NOMO-1 treated with DMSO at 0.1 percent for 48 hours (cell line): ENCODE measurements around the gene INS.

Source experiments
- DNase-seq: peaks from one replicate; lab custom pipeline; 2025; ENCODE audit not compliant: unreplicated experiment; lab: John Stamatoyannopoulos, UW

INS gene

GRCh38 chr11:2160736-2161259, at the start of gene INS:
Gene INS (minus strand): TSS chr11:2161209. CDS start chr11:2160971, 238 bp downstream.
- DNase-seq = no peak

- no peak for DNase-seq
Measured at GRCh38 chr11:2210366-2211112, 49.5 kb upstream of the INS start.

- no peak for DNase-seq
Measured at GRCh38 chr11:2209900-2210321, 48.9 kb upstream of the INS start.

- no peak for DNase-seq
Measured at GRCh38 chr11:2209370-2209801, 48.4 kb upstream of the INS start.

GRCh38 chr11:2208691-2209369, 47.8 kb upstream of the INS start:
- no peak for DNase-seq

- DNase-seq = no peak
Measured at GRCh38 chr11:2207773-2208621, 47.0 kb upstream of the INS start.

- DNase-seq = no peak
Measured at GRCh38 chr11:2207212-2207611, 46.2 kb upstream of the INS start.

GRCh38 chr11:2205981-2206690, 45.1 kb upstream of the INS start:
- no peak for DNase-seq

- no peak for DNase-seq
Measured at GRCh38 chr11:2205214-2205720, 44.3 kb upstream of the INS start.

GRCh38 chr11:2204361-2205213, 43.6 kb upstream of the INS start:
- no peak for DNase-seq

- DNase-seq = no peak
Measured at GRCh38 chr11:2203440-2204259, 42.6 kb upstream of the INS start.

- DNase-seq = no peak
Measured at GRCh38 chr11:2202900-2203439, 42.0 kb upstream of the INS start.

- no peak for DNase-seq
Measured at GRCh38 chr11:2202071-2202899, 41.3 kb upstream of the INS start.

- no peak for DNase-seq
Measured at GRCh38 chr11:2201542-2201941, 40.5 kb upstream of the INS start.

- no peak for DNase-seq
Measured at GRCh38 chr11:2200957-2201519, 40.0 kb upstream of the INS start.

GRCh38 chr11:2200536-2200935, 39.5 kb upstream of the INS start:
- DNase-seq = no peak
